CD4-positive, alpha-beta T cell treated with Interleukin-17A for 4 hours (primary cell): Measurements from ENCODE around the gene FREM2.

Experiments
- DNase-seq: peaks from one replicate; pipeline ENCODE4 v3.0.0-alpha.2; 2020; ENCODE audit warnings: mixed read lengths

Gene FREM2

GRCh38 chr13:38900188-38900587 lies 213.3 kb downstream of the FREM2 start:
- DNase-seq: no peak

DNA sequence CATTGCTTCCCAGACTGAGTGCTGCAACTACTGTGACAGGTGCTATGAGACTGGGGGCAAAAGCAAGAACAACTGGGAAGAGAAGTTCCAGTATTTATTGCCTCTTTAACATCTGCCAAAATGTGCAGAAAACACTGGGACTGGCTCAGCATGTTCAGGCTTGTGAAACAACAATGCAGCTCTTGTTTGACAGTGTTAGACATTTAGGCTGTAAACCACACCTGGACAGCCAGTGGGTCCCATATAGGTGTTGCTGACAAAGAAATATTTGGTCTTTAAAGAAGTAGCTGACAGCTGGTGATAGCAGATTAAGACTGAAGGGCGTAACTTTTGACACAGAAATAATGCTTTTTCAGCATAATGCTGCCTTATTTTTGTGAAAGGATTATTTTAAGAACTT lies 215.7 kb downstream of the FREM2 start:
- no peak for DNase-seq

- DNase-seq: no peak
Measured at GRCh38 chr13:38905081-38905480, 218.2 kb downstream of the FREM2 start.

DNA sequence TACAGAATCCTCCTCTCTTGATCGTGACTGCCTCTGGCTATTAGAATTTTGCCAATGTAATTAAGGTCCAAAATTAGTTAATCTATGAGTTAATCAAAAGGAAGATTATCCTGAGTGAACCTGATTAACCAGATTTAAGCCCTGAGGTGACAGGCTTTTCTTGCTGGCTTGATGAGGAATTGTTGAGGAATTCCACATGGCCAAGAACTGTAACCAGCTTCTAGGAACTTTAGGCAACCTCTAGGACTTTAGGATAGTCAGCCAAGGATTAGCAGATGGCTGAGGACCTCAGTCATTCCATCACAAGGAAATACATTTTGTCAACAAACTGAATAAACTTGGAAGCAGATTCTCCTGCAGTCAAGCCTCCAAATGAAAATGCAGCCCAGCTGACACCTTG lies 219.0 kb downstream of the FREM2 start:
- DNase-seq: no peak

DNA sequence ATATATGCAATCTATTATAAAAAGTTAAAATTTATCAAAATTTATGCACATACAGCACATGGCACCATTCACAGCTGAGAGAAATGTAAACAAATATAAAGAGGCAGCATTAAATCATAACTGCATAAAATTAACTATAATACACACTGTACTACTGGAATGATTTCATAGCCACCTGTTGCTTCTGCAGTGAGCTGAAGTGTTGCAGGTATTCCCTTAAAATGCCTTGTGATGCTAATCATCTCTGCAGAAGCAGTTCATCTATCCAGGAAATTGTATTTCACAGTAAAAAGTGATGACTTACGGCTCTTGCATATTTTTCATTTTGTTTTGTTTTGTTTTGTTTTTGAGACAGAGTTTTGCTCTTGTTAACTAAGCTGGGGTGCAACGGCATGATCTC lies 221.7 kb downstream of the FREM2 start:
- DNase-seq: no peak

GRCh38 chr13:38914070-38914469 lies 227.2 kb downstream of the FREM2 start:
- DNase-seq: no peak

- DNase-seq: no peak
Measured at GRCh38 chr13:38921081-38921480, 234.2 kb downstream of the FREM2 start.

GRCh38 chr13:38922170-38922569 lies 235.3 kb downstream of the FREM2 start:
- no peak for DNase-seq

DNA sequence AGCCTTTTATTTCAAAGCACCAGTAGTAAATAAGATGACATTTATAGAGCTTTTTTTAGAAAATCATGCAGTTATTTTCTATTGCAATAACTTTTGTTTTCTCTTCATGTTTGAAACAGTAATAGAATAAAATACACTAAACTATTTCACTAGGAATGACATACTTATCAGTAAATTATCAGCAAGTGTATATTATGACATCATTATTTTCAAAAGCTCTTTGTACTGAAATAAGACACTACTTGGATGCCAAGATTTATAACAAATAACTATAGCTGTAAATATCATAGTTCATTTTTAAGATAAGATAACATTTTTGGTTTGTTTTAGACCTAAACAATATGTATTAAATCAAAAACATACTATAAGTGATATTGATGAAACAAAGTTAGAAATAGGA lies 246.9 kb downstream of the FREM2 start:
- DNase-seq: no peak
